GM21619 (cell line): ENCODE results near the gene COX4I1.

Experiments used
- ATAC-seq: cut with Tn5 transposase; IDR thresholded peaks from one replicate; pipeline ENCODE4 v1.9.1; 2021; ENCODE audit not compliant: unreplicated experiment

The COX4I1 gene

GRCh38 chr16:85839681-85840240 is 40.3 kb downstream of the COX4I1 start:
- no peak for ATAC-seq

- ATAC-seq, result no peak
These were observed 40.9 kb downstream of the COX4I1 start for GRCh38 chr16:85840395-85840794.

DNA sequence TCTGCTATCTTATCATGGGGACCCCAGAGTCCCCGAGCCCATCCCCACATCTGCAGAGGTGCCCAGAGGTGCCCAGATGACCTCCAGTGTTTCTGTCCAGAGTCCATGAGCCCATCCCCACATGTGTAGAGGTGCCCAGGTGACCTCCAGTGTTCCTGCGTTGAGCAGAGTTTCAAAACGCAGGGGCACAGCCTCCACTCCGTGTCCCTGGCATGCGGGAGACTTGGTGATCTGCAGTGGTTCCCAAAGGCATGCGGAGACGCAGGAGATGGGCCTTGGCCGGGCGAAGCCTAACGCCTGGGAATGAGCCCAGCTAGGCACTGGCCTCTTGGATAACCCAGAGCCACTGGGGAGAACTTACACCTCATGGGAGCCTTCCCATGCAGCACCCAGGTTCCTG is 41.3 kb downstream of the COX4I1 start:
- no peak for ATAC-seq

DNA sequence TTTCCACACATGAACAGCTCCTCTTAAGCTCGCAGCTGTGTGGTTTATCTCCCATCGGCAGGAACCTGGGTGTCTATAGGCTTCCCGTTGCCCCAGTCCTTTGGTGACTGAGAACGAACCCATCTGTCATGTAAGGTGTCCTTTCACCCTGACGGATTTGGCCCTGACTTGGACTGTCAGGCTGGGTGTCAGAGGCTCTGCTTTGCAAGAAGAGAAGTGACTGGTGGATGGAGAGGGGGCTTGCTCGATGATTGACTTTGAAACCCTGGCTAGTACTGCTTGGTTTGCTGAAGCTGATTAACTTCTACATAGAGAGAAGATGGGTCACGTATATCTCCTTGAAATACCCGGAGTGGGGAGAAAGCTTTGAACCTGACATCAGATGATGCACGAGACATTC is 42.9 kb downstream of the COX4I1 start:
- no peak for ATAC-seq

DNA sequence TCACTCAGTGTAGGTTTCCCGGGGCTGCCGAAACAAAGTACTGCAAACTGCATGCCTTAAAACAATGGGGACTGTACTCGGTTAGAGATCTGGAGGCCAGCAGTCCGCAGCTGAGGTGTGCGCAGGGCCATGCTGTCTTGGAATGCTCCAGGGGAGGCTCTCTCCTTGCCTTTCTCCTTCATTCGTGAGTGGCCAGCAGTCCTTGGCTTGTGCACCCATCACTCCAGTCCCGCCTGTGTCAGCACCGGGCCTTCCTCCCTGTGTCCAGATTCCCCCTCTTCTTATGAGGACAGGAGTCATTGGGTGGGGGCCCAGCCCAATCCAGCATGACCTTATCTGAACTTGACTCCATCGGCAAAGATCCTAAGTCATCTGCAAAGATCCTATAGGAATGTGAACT is 43.4 kb downstream of the COX4I1 start:
- no peak for ATAC-seq

GRCh38 chr16:85843471-85844168 is 44.1 kb downstream of the COX4I1 start:
- ATAC-seq, result no peak

DNA sequence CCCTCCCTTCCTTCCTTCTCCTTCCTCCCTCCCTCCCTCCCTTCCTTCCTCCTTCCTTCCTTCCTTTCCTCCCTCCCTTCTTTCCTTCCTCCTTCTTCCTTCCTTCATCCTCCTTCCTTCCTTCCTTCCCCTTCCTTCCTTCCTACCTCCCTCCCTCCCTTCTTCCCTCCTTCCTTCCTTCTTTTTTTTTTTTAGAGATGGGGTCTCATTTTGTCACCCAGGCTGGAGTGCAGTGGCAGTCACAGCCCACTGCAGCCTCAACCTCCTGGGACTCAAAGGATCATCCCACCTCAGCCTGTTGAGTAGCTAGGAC is 44.6 kb downstream of the COX4I1 start:
- no peak for ATAC-seq

DNA sequence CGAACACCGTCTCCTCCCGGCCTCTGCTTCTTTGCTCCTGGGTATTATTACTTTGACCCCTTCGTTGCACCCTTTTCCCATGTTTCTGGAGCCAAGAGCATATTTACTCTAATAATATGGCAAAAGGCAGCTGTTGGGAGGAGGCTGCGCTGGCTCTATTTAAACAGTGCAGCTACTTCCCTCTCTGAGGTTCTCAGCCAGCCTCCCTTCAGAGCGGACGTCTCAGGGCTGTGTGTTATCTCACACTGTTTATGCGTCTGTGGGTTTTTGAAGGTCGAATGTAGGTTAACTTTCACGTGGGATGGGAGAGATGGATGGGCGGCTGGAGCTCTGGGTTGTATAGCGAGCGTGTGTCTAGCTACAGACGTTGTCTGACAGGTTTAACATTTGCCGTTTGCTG is 45.3 kb downstream of the COX4I1 start:
- ATAC-seq, result no peak

DNA sequence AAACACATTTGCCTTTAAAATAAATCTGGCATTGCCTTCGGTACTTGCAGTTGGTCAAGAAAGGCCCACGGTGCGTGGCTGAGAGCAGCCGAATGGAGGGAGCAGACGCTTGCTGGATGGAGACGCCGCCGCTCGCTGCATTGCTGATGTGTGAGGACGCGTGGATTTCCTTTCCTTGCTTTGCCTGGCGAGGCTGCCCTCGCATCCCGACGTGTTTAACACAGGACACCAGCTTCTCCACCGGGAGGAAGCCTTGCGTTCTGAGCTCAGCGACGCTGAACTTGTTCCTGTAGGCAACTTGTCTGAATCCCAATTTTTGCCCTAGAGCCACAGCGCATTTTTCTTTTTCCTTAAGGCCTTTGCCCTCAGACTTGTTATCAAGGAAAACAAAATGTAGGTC is 45.8 kb downstream of the COX4I1 start:
- ATAC-seq, result no peak

DNA sequence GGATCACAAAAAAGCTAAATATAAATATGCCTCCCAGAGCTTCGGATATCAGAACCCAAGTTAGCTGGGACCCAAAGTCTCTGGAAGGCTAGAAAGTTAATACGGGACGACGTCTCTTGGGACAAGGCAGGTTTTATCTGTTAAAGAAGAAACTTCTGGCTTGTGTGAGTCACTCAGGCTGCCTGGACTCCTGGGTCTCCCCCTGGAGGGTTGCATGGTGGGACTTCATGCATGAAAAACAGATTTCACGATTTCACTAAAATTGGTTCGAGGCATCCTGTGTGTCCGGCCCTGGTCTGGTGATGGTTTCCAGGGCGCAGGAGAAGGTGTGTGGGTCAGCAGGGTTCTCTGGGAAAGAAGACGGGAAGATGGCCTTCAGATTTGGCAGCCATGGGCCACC is 47.0 kb downstream of the COX4I1 start:
- ATAC-seq, result no peak

DNA sequence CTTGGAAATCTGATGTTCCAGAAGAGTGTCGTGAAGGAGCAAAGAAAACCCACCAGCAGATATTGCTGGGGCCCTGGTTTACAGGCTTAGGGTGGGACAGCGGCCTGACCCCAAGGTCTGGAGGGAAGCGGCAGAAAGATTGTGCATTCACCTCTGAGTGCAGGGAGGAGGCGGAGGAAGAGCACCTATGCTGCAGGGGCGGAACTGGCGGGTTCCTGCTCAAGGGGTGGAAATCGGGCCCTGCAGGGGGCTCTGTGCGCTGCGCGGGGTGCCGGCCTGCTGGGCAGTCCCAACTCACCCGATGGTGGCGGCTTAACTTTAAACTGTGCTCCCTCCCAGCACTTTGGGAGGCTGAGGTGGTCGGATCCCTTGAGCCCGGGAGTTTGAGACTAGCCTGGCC is 47.5 kb downstream of the COX4I1 start:
- ATAC-seq, result no peak

DNA sequence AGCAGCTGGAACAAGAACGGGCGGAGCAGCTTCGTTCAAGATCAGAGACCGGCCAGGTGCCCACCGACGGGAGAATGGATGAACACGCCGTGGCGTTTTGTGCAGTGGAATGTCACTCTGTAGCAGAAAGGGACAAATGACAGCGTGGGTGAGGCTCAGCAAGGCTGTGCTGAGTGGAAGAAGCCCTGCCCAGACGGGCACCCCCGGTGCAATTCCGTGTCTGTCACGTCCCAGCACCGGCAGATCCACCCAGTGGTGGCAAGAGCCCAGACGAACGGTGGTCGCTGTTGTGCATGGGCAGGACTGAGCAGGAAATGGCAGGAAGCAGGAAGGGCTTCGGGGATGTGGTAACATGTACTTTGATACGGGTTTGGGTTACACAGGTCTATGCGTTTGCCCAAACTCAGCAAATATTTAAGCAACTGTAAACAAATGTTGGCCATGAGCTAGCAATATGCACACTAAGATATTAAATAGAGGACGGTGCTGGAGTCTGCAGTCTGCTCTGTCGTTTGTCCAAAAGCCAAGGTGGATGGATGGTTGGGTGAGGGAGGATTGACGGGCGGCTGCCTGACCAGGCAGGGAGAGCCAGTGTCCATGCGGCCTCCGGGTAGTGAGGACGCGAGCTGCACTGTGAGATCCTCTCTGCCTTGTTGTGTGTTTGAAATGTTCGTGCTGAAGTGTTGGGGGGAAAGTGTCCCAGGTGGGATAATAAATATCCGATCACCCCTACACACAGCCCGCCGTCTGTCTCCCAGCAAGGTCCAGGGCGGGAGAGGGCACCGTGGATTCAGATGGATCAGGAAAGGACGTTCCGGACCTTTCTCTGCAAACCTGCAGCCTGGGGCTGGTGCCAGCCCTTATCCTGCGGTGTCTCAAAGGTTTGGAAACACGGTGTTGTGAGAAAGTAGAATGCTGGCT is 48.4 kb downstream of the COX4I1 start:
- ATAC-seq, result no peak

DNA sequence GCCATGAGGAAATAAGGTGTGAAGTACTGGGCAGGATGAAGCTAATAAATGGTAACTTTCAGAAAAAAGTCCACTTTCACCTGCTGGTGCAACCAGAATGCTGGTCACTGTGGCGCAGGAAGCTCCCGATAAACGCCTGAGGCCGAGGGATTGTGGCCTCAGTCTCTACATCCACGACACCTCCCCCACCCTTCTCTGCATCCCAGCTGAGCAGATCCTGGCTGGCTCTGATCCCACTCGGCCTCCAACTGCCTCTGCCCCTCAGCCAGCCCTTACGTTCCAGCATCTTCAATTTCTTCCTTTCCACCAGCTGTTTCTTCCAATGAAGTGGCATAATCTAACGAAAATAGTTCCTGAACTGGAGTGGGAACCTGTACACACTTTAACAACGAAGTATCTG is 49.5 kb downstream of the COX4I1 start:
- ATAC-seq, result no peak

DNA sequence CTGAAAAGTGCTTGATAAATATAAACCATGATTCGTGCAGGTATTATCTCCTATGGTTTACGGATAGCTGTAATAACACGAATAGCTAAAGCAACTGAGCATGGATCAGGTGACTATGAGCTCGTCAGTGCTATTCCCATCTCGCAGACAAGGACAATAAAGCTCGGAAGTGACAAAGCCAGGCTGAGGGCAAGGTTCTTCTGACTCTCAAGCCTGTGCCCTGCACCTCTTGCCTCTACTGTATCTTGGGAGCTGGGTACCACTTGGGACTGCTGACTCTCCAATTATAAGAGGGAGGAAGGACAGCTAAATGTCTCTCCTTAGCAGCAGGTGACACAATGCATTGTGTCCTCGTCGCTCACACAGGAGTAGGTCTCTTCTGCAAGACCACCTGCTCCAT is 49.9 kb downstream of the COX4I1 start:
- ATAC-seq, result no peak

DNA sequence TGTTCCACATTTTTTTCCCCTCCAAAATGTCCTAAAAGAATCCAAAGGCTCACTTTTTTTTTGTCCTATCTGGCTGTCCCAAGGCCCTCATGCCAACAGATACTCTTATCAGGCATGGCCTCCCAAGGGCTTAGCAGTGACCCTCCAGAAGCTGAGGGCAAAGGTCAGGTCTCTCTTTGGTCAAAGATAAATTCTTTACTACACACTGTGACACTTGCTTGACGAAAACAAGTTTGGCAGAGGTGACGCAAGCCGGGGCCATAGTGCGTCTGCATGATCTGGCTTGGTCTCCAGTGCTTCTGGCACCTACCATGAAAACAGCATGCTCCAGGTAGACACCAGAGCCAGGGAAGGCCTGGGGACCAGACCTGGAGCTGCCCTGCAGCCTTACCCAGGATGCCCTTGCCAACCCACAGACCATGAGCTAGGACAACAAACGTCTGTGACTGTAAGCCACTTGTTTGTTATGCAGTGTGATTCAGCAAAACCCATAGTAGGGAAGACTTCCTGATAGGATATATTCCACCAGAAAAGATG is 50.9 kb downstream of the COX4I1 start:
- no peak for ATAC-seq

DNA sequence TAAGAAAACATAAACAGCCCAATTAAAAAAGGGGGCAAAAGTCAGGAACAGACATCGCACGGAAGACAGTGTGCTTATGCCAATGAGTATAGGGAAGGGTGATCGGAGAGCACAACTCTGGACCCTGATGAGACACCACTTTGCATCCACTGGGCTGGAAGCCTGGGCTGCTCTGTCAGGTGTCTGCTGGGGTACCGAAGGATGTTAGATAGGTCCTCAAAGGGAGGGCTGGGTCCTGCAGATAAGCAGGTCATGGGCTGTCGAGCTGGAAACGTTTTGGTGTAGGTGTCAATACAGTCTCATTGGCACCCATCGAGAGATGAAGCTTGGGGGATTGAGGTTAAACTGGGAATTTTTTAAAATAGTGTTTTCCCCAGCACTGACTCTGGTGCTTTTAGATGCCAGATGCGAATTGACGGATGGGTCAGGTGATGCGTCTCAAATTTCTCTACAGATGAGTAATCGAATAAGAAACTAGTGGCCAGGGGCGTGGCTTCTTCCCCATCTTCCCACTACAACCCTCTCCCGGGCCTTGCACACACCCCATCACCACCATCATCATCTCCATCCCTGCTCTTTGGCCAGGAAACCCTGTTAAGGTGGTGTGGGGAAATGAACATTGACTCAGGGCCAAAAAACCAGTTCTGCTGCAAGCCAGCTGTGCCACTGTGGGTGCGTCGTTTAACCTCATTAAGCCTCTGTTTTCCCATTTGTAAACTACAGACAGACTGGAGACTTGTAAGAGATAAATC is 51.7 kb downstream of the COX4I1 start:
- no peak for ATAC-seq

GRCh38 chr16:85853547-85854545 is 54.4 kb downstream of the COX4I1 start:
- no peak for ATAC-seq

- ATAC-seq, result no peak
These were observed 55.4 kb downstream of the COX4I1 start for GRCh38 chr16:85854935-85855334.

GRCh38 chr16:85856079-85856478 is 56.6 kb downstream of the COX4I1 start:
- ATAC-seq, result no peak

DNA sequence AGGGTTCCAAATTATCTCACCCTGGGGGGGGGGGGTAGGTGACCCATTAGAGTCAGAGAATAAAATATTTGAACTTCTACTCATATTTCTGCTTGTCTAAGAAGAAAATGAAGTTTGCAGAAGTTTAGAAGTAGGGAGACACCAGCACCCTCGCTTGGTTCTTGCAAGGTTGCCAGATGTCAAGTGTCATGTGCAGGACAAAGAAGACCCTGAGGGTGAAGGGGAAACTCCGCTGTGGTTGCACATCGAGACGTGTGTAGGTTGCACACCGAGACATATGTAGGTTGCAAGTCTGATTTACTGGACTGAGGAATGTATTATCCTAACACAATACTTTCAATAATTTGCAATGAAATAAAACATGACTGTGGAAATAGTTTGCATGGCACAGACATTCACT is 57.1 kb downstream of the COX4I1 start:
- ATAC-seq, result no peak
